HL-60/S4 treated with phorbol 12-myristate 13-acetate at 8.2 ng/mL for 4 days and 3 days (cell line): ENCODE results near the gene REL.

ENCODE experiments used
- in situ Hi-C: fragments of 300-500 bp; cut with MboI; formaldehyde crosslinking; loops from 2 replicates; pipeline ENCODE4 v1.15.0; 2022; ENCODE audit warnings: low sequenced_read_pairs

Gene REL

DNA sequence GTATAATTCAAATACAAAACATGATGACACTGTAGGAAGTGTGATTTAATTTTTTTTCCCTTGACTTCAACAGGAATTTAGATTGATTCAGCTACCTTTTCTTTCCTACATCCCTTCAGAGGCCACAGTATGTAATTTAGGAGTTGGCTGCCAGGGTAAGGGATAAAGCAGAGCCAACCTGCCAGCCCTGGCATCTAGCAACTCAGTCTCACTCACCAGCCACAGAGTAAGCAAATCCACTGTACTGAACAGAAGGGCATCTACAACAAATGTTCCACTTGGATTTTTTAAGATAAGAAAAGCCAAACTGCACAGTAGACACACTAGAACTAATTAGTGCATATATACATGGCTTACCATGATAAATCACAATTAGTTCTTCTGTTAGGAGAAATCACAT is 81.8 kb downstream of the REL start:
- in situ Hi-C loops = no loop called here

DNA sequence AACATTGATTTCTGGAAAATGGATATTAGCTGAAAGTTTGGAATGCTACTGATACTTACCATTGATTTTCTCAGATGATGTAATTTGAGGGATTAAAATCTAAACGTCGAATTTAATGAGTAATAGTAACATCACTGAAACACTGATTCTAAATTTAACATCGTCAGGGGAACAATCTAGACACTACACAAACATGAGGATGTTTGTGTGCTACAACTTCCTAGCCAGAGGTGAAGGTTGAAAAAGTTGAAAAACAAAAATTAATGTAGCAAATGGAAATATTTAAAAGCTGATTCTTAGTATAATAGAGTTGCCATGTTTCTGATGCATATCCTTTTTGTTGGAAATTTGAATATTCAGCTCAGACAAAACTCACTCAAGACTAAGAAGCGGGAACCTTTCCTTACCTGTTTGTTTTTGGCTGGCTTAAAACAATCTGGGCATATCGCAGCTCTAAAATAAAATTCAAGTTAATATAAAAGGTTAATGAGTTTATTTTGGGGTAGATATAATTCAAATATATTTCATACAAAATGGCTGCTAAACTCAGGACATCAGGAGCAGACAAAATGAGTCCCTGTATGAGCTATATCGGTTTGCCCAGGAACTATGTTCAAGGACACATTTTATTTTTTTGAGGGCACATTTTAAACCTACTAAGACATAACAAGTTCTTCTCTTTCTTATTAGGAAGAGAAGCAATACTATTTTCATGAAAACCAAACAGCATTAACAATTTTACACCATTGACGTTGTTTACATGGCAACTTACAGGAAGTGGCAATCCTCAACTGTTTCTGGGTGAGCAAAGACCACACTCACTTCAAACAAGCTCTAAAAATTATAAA is 83.5 kb downstream of the REL start:
- in situ Hi-C loops = no loop called here

DNA sequence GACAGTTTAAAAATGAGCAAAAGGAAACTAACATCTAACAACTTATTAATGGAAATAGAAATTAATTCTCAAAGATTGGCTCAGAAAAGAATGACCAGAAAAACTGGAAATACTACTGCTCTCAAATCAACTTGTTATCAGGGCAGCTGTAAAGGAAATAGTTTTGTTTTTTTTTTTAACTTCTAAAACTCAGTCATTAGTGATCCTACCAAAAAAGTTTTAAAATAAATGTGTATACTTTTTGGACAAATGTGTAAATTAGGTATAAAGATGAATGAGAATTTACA is 84.1 kb downstream of the REL start:
- in situ Hi-C loops = no loop called here

DNA sequence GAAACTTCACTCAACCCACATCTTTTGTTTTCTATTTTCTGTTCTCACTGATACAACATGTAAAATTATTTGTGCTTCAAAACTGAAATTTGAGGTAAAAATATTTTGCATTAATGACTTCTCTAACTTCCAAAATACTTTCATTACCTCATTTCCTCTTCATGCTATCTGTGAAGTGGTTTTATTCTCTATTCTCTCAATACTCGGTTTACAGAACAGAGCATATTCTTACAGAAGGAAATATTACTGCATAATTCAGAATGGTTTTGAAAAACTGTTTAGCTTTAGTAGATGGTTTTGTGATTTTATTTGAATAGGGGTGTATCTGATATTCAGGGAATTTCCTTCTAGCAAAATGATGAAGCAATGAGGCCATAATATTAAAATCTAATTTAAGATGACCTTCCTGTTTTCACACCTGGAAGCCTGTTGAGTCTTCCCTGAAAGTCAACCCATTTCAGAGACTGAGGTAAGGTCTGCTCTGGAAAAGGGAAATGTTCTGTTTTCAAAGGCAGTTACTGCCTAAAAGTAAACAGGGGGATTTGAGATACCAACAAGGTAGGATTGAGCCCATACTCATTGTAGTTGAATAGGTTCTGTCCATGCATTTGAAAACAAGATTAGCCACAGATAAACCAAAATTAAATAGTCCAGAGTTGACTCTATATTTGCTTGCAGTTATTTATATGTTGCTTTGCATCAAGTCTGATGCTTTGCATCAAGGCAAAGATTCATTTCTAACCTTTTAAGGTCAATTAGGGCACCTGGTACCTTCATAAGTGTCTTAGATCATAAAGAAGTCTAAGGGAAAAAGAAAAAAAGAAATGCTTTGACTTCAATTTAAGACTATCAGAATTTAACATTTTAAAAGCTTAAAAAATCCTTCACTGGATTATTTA is 85.4 kb downstream of the REL start:
- in situ Hi-C loops = no loop called here

DNA sequence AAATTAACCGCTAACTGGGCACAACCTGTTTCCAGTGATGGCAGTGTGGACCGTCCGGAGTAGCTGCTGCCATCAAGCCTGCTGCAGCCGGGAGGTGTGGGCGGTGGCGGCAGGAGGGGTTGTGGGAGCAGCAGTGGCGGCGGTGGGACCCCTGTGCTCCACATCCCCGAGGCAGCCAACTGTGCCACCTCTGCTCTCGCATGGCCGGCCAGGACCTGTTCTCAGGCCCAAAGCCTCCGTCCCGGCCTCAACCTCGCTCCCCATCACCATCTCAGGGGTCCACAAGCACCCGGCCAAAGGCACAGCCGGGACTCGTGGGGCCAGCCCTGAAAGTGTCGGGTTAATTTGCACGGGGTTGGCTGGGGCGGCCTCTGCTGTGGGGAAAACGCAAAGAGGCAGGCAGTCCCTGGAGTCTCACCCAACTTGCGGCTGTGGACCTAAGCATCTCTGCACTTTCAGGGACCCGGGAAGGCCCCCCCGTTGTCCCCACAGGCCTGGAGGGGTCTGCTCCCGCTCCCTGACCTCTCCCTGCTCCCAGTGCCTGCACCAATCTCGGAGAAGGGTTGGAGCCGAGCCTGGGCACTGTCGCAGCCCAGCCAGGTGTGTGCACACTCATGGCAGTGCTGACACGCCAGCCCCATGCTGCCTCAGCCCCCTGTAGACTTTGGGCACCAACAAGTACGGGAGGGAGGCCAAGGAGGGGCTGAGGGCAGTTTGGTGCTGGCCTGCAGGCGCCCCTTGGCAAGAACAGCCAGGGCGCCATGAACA is 91.7 kb downstream of the REL start:
- in situ Hi-C loops = no loop called here

DNA sequence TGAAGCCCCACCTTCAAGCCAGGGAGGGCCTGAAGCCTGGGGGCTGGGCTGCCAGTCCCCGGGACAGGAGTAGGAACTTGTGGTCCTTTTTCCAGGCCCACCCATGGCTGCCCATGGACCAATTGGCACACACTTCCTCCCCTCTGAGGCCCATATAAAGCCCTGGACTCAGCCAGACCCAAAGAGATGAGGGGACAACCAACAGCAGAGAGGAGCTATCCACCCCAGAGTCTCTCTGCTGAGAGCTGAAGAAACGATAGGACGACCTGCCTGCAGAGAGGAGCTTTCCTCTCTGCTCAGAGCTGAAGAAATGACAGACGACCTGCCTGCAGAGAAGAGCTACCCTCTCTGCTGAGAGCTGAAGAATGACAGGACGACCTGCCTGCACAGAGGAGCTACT is 92.3 kb downstream of the REL start:
- in situ Hi-C loops = no loop called here

DNA sequence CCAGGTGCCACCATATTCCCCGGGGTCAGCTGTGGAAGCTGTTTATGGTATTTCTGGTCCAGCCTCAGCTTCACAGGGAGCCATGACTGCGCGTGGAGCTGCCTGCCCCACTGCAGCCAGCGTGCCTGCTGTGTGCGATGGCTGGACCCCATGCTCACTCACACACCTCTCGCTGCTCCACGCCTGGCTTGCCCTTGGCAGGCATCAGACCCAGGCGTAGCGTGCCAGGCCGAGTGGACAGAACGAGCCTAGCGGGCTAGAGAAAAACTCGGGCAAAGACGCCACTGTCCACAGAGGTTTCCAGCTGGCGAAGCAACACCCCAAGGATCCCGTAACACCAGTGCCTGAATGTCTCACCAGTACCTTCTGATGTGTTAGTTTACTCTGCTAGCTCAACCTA is 93.3 kb downstream of the REL start:
- in situ Hi-C loops = no loop called here
